ENCODE measurements around the gene HDGFL2.
A peak's percentile ranks its signal among the peaks of the same experiment; 100 is the strongest.

Gene HDGFL2

DNA sequence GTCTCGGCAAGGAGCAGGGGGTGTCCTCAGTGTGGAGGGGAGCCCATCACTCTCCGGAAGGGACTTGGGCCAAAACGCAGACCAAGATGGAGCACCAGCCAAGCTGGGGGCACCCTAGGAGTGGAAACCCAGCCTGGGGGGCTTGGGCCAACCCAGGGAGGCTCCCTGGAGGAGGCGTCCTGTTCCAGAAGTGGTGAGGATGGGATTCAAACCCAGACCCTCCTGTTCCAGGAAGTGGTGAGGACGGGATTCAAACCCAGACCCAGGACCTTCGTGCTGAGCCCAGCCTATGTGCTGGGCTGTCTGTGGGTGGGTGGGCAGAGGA lies 47.0 kb downstream of the HDGFL2 start:
- DNase-seq (ENCODE audit: low read depth), result no peak
- TF ChIP-seq CTCF (IDR thresholded peaks at IDR 0.05; ENCODE audit: control insufficient read depth, insufficient read depth, low read depth, low read length, missing control alignments), result no peak
- H3K4me3 ChIP-seq (ENCODE audit: control insufficient read depth, low read depth, low read length), result no peak overlapping the region

- H3K4me3 ChIP-seq (ENCODE audit: control insufficient read depth, low read depth, low read length), result no peak overlapping the region
- DNase-seq (ENCODE audit: low read depth), result no peak
Measured at GRCh38 chr19:4519521-4520277, 47.6 kb downstream of the HDGFL2 start.

GRCh38 chr19:4521170-4521887 lies 49.2 kb downstream of the HDGFL2 start:
- no peak for TF ChIP-seq CTCF (IDR thresholded peaks at IDR 0.05; ENCODE audit: control insufficient read depth, insufficient read depth, low read depth, low read length, missing control alignments)
- no peak for DNase-seq (ENCODE audit: low read depth)
- H3K4me3 ChIP-seq (ENCODE audit: control insufficient read depth, low read depth, low read length), result no peak overlapping the region

More at GRCh38 chr19:4519521-4520277, 47.6 kb downstream of the HDGFL2 start:
- no peak for TF ChIP-seq CTCF (IDR thresholded peaks at IDR 0.05; ENCODE audit: control insufficient read depth, insufficient read depth, low read depth, low read length, missing control alignments)

DNA sequence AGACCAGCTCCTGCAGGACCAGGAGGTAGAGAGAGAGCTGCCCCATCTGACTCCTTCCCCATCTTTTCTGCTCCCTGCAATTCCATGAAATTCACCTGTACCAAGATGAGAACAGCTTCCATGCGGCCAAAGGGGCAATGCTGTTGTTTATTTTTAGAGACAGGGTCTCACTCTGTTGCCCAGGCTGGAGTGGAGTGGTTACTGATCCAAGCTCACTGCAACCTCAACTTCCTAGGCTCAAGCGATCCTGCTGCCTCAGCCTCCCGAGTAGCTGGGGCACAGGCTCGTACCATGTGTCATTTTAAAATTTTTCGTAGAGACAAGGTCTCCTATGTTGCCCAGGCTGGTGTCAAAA lies 49.8 kb downstream of the HDGFL2 start:
- no peak for TF ChIP-seq CTCF (IDR thresholded peaks at IDR 0.05; ENCODE audit: control insufficient read depth, insufficient read depth, low read depth, low read length, missing control alignments)
- DNase-seq (ENCODE audit: low read depth), result no peak
- H3K4me3 ChIP-seq (ENCODE audit: control insufficient read depth, low read depth, low read length), result no peak overlapping the region

DNA sequence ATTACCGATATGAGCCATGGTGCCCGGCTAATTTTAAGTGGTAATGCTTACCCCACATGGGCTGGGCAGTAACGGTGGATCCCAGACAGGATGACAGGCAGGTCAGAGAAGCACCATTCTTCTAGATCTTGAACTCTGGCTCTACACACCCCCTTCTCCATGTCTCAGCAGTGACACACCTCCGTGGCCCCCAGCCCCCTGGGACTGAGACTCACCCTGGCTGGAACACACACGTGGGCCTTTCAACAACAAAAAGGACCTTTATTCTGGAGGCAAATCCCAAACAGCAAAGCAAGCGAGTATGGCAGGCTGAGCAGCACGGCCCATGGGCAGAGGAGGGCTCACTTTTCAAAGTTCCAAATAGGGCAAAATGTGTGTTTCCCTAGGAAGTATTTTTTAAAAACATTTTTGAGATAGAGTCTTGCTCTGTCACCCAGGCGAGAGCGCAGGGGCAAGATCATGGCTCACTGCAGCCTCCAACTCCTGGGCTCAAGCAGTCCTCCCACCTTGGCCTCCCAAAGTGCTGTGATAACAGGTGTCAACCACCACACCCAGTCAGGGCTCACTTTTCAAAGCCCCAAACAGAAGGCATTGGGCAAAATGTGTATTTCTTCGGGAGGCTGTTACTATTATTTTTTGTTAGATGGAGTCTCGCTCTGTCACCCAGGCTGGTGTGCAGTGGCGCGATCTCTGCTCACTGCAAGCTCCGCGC lies 50.4 kb downstream of the HDGFL2 start:
- TF ChIP-seq CTCF (IDR thresholded peaks at IDR 0.05; ENCODE audit: control insufficient read depth, insufficient read depth, low read depth, low read length, missing control alignments), result no peak
- no peak for DNase-seq (ENCODE audit: low read depth)
- no peak overlapping the region for H3K4me3 ChIP-seq (ENCODE audit: control insufficient read depth, low read depth, low read length)

- DNase-seq (ENCODE audit: low read depth), result no peak
- TF ChIP-seq CTCF (IDR thresholded peaks at IDR 0.05; ENCODE audit: control insufficient read depth, insufficient read depth, low read depth, low read length, missing control alignments), result peak; percentile 76
- no peak overlapping the region for H3K4me3 ChIP-seq (ENCODE audit: control insufficient read depth, low read depth, low read length)
Measured at GRCh38 chr19:4523306-4524110, 51.4 kb downstream of the HDGFL2 start.
